Mesenchymal stem cell (in vitro differentiated cells and primary cell): ENCODE data around the gene ENTPD2.

ENCODE experiments used
- DNase-seq: peaks from one replicate; pipeline ENCODE4 v3.0.0-alpha.2; 2013
- H2AFZ ChIP-seq: one replicate; pipeline ENCODE4 v1.6.1; 2013; ENCODE audit warnings: low read depth, mild to moderate bottlenecking, control low read depth, inconsistent platforms, low read length, moderate library complexity
- H2AK5ac ChIP-seq: 2 replicates; pipeline ENCODE4 v1.6.1; 2013; ENCODE audit warnings: low read length, moderate library complexity, mild to moderate bottlenecking, inconsistent platforms; ENCODE audit not compliant: severe bottlenecking
- H2BK120ac ChIP-seq: one replicate; pipeline ENCODE4 v1.6.1; 2013; ENCODE audit warnings: low read depth, mild to moderate bottlenecking, inconsistent platforms, low read length, moderate library complexity
- H2BK12ac ChIP-seq, 2 experiments: one replicate each; pipeline ENCODE4 v1.6.1; 2013; ENCODE audit warnings: inconsistent platforms in 2 of 2, low read length in 2 of 2, mild to moderate bottlenecking in 2 of 2, moderate library complexity in 2 of 2, control low read depth in 1 of 2
- H2BK15ac ChIP-seq: one replicate; pipeline ENCODE4 v1.6.1; 2013; ENCODE audit warnings: mild to moderate bottlenecking, low read depth, inconsistent platforms; ENCODE audit not compliant: poor library complexity, severe bottlenecking
- H2BK5ac ChIP-seq: 2 replicates; pipeline ENCODE4 v1.6.1; 2013; ENCODE audit warnings: low read depth, mild to moderate bottlenecking, low read length, control low read depth, inconsistent platforms; ENCODE audit not compliant: poor library complexity, severe bottlenecking
- H3K14ac ChIP-seq, 2 experiments: one replicate each; pipeline ENCODE4 v1.6.1; 2013; ENCODE audit warnings: inconsistent platforms in 2 of 2, low read length in 2 of 2, control low read depth in 1 of 2, mild to moderate bottlenecking in 1 of 2, moderate library complexity in 1 of 2
- H3K18ac ChIP-seq, 2 experiments: one replicate each; pipeline ENCODE4 v1.6.1; 2013; ENCODE audit warnings: inconsistent platforms in 2 of 2, low read length in 2 of 2, control low read depth in 1 of 2, low read depth in 1 of 2, mild to moderate bottlenecking in 1 of 2
- H3K23ac ChIP-seq, 2 experiments: one replicate each; pipeline ENCODE4 v1.6.1; 2013; ENCODE audit warnings: inconsistent platforms in 2 of 2, low read length in 2 of 2, mild to moderate bottlenecking in 2 of 2, moderate library complexity in 2 of 2, control low read depth in 1 of 2
- H3K27ac ChIP-seq: 2 replicates; pipeline ENCODE4 v1.5.1; 2013; ENCODE audit warnings: mild to moderate bottlenecking, moderate library complexity, low read length, control low read depth, inconsistent platforms; ENCODE audit not compliant: poor library complexity, severe bottlenecking
- H3K27me3 ChIP-seq, 2 experiments: 2 replicates each; pipeline versions ENCODE4 v1.6.1 to v1.7.0; 2013; ENCODE audit warnings: low read length in 2 of 2, mild to moderate bottlenecking in 2 of 2, moderate library complexity in 2 of 2, control low read depth in 1 of 2, inconsistent platforms in 1 of 2; ENCODE audit not compliant: control insufficient read depth in 1 of 2, insufficient read depth in 1 of 2
- H3K36me3 ChIP-seq, 2 experiments: 2 replicates each; pipeline versions ENCODE4 v1.6.1 to v1.7.0; 2013; ENCODE audit warnings: low read length in 2 of 2, control low read depth in 1 of 2, inconsistent platforms in 1 of 2, low read depth in 1 of 2, mild to moderate bottlenecking in 1 of 2; ENCODE audit not compliant: insufficient read depth in 2 of 2, control insufficient read depth in 1 of 2
- H3K4ac ChIP-seq, 2 experiments: one replicate each; pipeline ENCODE4 v1.6.1; 2013; ENCODE audit warnings: inconsistent platforms in 2 of 2, low read length in 2 of 2, mild to moderate bottlenecking in 2 of 2, moderate library complexity in 2 of 2, control low read depth in 1 of 2, low read depth in 1 of 2
- H3K4me1 ChIP-seq: 2 replicates; pipeline ENCODE4 v1.6.1; 2013; ENCODE audit warnings: low read depth, low read length, control low read depth; ENCODE audit not compliant: control insufficient read depth, insufficient read depth
- H3K4me2 ChIP-seq: 2 replicates; pipeline ENCODE4 v1.6.1; 2013; ENCODE audit warnings: low read length, mild to moderate bottlenecking, inconsistent platforms; ENCODE audit not compliant: poor library complexity, severe bottlenecking
- H3K4me3 ChIP-seq, 2 experiments: 2 replicates each; pipeline versions ENCODE4 v1.5.1 to v1.7.0; 2013; ENCODE audit warnings: low read length in 2 of 2, mild to moderate bottlenecking in 2 of 2, control low read depth in 1 of 2, low read depth in 1 of 2; ENCODE audit not compliant: insufficient read depth in 1 of 2
- H3K79me1 ChIP-seq: replicated peaks from 2 replicates; pipeline ENCODE4 v1.6.1; 2013; ENCODE audit warnings: mild to moderate bottlenecking, control low read depth, low read length, inconsistent platforms; ENCODE audit not compliant: poor library complexity, severe bottlenecking
- H3K9ac ChIP-seq: 2 replicates; pipeline ENCODE4 v1.7.0; 2013; ENCODE audit warnings: mild to moderate bottlenecking, low read length, moderate library complexity
- H3K9me3 ChIP-seq: 2 replicates; pipeline ENCODE4 v1.7.0; 2013; ENCODE audit warnings: mild to moderate bottlenecking, low read length; ENCODE audit not compliant: control insufficient read depth
- H4K8ac ChIP-seq: one replicate; pipeline ENCODE4 v1.6.1; 2013; ENCODE audit warnings: inconsistent platforms, mild to moderate bottlenecking, low read length, moderate library complexity
- H4K91ac ChIP-seq: one replicate; pipeline ENCODE4 v1.6.1; 2013; ENCODE audit warnings: mild to moderate bottlenecking, low read length, inconsistent platforms
- WGBS: methylation state at CpG from one replicate; pipeline ENCODE4 v1.1.7; 2013; ENCODE audit warnings: mixed read lengths; 5-methylcytosine and 5-hydroxymethylcytosine counted together

The ENTPD2 gene

GRCh38 chr9:137089232-137089947, 35.5 kb upstream of the ENTPD2 start:
- Histone ChIP-seq H3K4me2 (no peak overlapping the region), H3K79me1 (peaks cover 43% of the 10 kb centered on the region), H2BK15ac (no peak overlapping the region), H3K4ac (no peak overlapping the region), H4K8ac (no peak overlapping the region), H3K4me3 (no peak overlapping the region), H3K27ac (no peak overlapping the region), H3K9me3 (no peaks in the 10 kb centered on the region), H2AK5ac (no peak overlapping the region), H2BK5ac (no peak overlapping the region), H3K4me1 (peaks cover 21% of the 10 kb centered on the region), H3K36me3 (peaks cover 24 to 42% of the 10 kb centered on the region in 2 experiments), H2AFZ (no peak overlapping the region), H3K23ac (peak overlapping the region in 1 of 2 experiments; percentile 23), H3K14ac (no peak overlapping the region), H3K27me3 (no peaks in the 10 kb centered on the region), H2BK12ac (no peak overlapping the region), H3K9ac (peak overlapping the region; percentile 17), H3K18ac (no peak overlapping the region), H4K91ac (no peak overlapping the region), H2BK120ac (no peak overlapping the region)
- DNase-seq: no peak
- 90% methylated on average over 11 of the region's 11 CpGs for WGBS

GRCh38 chr9:137088121-137088520, 34.3 kb upstream of the ENTPD2 start:
- Histone ChIP-seq H2BK5ac (no peak overlapping the region), H2AFZ (no peak overlapping the region), H3K79me1 (peaks cover 43% of the 10 kb centered on the region), H3K4ac (no peak overlapping the region), H3K27ac (no peak overlapping the region), H3K4me3 (peak overlapping the region in 1 of 2 experiments; percentile 90), H2BK120ac (no peak overlapping the region), H3K4me2 (no peak overlapping the region), H4K91ac (no peak overlapping the region), H2BK15ac (no peak overlapping the region), H3K27me3 (no peaks in the 10 kb centered on the region), H3K9ac (peak overlapping the region; percentile 91), H3K4me1 (peaks cover 31% of the 10 kb centered on the region), H2BK12ac (no peak overlapping the region), H3K23ac (no peak overlapping the region), H2AK5ac (no peak overlapping the region), H3K9me3 (no peaks in the 10 kb centered on the region), H3K18ac (no peak overlapping the region), H3K36me3 (peaks cover 24 to 41% of the 10 kb centered on the region in 2 experiments), H4K8ac (no peak overlapping the region), H3K14ac (no peak overlapping the region)
- no peak for DNase-seq
- 98% methylated on average over 5 of the region's 5 CpGs for WGBS

GRCh38 chr9:137087409-137087925, 33.6 kb upstream of the ENTPD2 start:
- Histone ChIP-seq H3K36me3 (peaks cover 28 to 41% of the 10 kb centered on the region in 2 experiments), H3K79me1 (peaks cover 41% of the 10 kb centered on the region), H3K27ac (no peak overlapping the region), H3K18ac (peak overlapping the region; percentile 80 to 97), H2AFZ (peak overlapping the region; percentile 87), H3K14ac (peak overlapping the region in 1 of 2 experiments; percentile 89), H3K23ac (peak overlapping the region in 1 of 2 experiments; percentile 86), H4K91ac (peak overlapping the region; percentile 66), H3K9ac (peak overlapping the region; percentile 91), H2BK15ac (peak overlapping the region; percentile 44), H4K8ac (peak overlapping the region; percentile 19), H3K9me3 (no peaks in the 10 kb centered on the region), H3K4me2 (peak overlapping the region; percentile 89), H2BK12ac (no peak overlapping the region), H3K27me3 (no peaks in the 10 kb centered on the region), H2BK5ac (no peak overlapping the region), H3K4ac (peak overlapping the region; percentile 60 to 76), H2AK5ac (no peak overlapping the region), H2BK120ac (no peak overlapping the region), H3K4me1 (peaks cover 37% of the 10 kb centered on the region), H3K4me3 (peak overlapping the region; percentile 90)
- peak; percentile 17 for DNase-seq
- WGBS: 16% methylated on average over 22 of the region's 22 CpGs
